Nucleus accumbens (tissue), 56 donors: ENCODE data around the gene CPLANE1.
"Not testable (repeated sequence)": the region's sequence is repeated elsewhere in the genome, so short reads cannot be mapped to it uniquely, and the experiment has no call there.

ENCODE experiments used
- DNase-seq, 56 donors: peaks; one replicate each; lab custom pipeline; 2025; lab: John Stamatoyannopoulos, UW

CPLANE1 gene

GRCh38 chr5:37248970-37249814 is at the start of gene CPLANE1:
CPLANE1 (minus strand) TSS chr5:37249376; CDS start chr5:37247698, 1,678 bp downstream.
- DNase-seq: peak in 55 of 56 donors; percentile 12 to 83 (median 72)

- not testable (repeated sequence) for DNase-seq
Measured at GRCh38 chr5:37296313-37296712, 47.1 kb upstream of the CPLANE1 start.

GRCh38 chr5:37283214-37283820 is 34.1 kb upstream of the CPLANE1 start:
- no peak for DNase-seq

- DNase-seq: no peak
Measured at GRCh38 chr5:37275511-37275910, 26.3 kb upstream of the CPLANE1 start.

- DNase-seq: no peak
Measured at GRCh38 chr5:37272511-37272910, 23.3 kb upstream of the CPLANE1 start.

GRCh38 chr5:37268100-37268499 is 18.9 kb upstream of the CPLANE1 start:
- not testable (repeated sequence) for DNase-seq

GRCh38 chr5:37255774-37256358 is 6.7 kb upstream of the CPLANE1 start:
- DNase-seq: no peak

GRCh38 chr5:37254581-37254980 is 5.4 kb upstream of the CPLANE1 start:
- DNase-seq: no peak

- no peak for DNase-seq
Measured at GRCh38 chr5:37251665-37252064, 2.5 kb upstream of the CPLANE1 start.

- peak in 10 of 56 donors; percentile 16 to 47 (median 25) for DNase-seq
Measured at GRCh38 chr5:37249815-37250164, 614 bp upstream of the CPLANE1 start.

- DNase-seq: peak in 2 of 56 donors; percentile 3 to 8
Measured at GRCh38 chr5:37248421-37248969, 681 bp downstream of the CPLANE1 start.

- DNase-seq: no peak
Measured at GRCh38 chr5:37247496-37247895, 1.7 kb downstream of the CPLANE1 start.

GRCh38 chr5:37247036-37247435 is 2.1 kb downstream of the CPLANE1 start:
- DNase-seq: no peak

- no peak for DNase-seq
Measured at GRCh38 chr5:37234288-37234687, 14.9 kb downstream of the CPLANE1 start.

- DNase-seq: no peak
Measured at GRCh38 chr5:37226377-37226776, 22.8 kb downstream of the CPLANE1 start.

GRCh38 chr5:37222181-37222580 is 27.0 kb downstream of the CPLANE1 start:
- no peak for DNase-seq

GRCh38 chr5:37220426-37220825 is 28.8 kb downstream of the CPLANE1 start:
- DNase-seq: not testable (repeated sequence)

- not testable (repeated sequence) for DNase-seq
Measured at GRCh38 chr5:37219384-37219783, 29.8 kb downstream of the CPLANE1 start.

- no peak for DNase-seq
Measured at GRCh38 chr5:37217976-37218375, 31.2 kb downstream of the CPLANE1 start.

GRCh38 chr5:37214550-37214949 is 34.6 kb downstream of the CPLANE1 start:
- DNase-seq: no peak

- no peak for DNase-seq
Measured at GRCh38 chr5:37212096-37212495, 37.1 kb downstream of the CPLANE1 start.
